GM12873 (cell line): ENCODE data around the gene LRRN3.

Experiments used
- CTCF ChIP-seq: IDR thresholded peaks from 2 replicates; pipeline ENCODE4 v1.5.1; 2012; ENCODE audit warnings: low read depth, mild to moderate bottlenecking, moderate library complexity, low read length, control low read depth; ENCODE audit not compliant: insufficient read depth; ENCODE audit errors: missing control alignments

LRRN3 gene

GRCh38 chr7:111067251-111067650 is 23.7 kb upstream of the LRRN3 start:
- TF ChIP-seq CTCF: no peak

GRCh38 chr7:111067682-111068081 is 23.2 kb upstream of the LRRN3 start:
- no peak for TF ChIP-seq CTCF

- TF ChIP-seq CTCF: no peak
Observed at GRCh38 chr7:111068618-111069017, 22.3 kb upstream of the LRRN3 start.

- TF ChIP-seq CTCF: no peak
Observed at GRCh38 chr7:111071556-111071955, 19.4 kb upstream of the LRRN3 start.

GRCh38 chr7:111074071-111074747 is 16.7 kb upstream of the LRRN3 start:
- TF ChIP-seq CTCF: no peak

- no peak for TF ChIP-seq CTCF
Observed at GRCh38 chr7:111074748-111075146, 16.2 kb upstream of the LRRN3 start.

GRCh38 chr7:111075498-111075897 is 15.4 kb upstream of the LRRN3 start:
- TF ChIP-seq CTCF: no peak

- TF ChIP-seq CTCF: no peak
Observed at GRCh38 chr7:111076205-111076604, 14.7 kb upstream of the LRRN3 start.
